Measurements from ENCODE around the gene NR5A1.

NR5A1 gene

DNA sequence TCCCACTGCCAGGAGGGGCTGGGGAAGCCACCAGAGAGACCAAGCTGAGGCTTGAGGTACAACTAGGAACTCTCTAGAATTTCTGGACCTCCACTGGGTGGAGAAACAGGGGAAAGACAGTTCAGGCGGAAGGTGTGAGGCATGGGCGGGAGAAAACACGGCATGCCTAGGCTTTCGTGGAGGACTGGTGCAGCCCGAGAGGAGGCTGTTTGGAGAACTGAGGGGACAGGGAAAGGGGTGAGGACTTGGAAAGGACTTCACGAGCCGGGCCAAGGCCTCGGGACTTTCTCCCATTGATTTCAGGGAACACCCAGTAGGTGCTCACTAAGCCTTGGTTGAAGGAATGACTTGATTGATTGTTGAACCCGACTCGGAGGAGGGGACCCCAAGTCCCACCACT is 66.4 kb downstream of the NR5A1 start:
- no peak overlapping the region for H2AFZ ChIP-seq (ENCODE audit: low read depth, low read length)
- H2BK5ac ChIP-seq (ENCODE audit: low read depth, low read length, poor library complexity, severe bottlenecking): no peak overlapping the region
- no peaks in the 10 kb centered on the region for H3K4me1 ChIP-seq (ENCODE audit: control insufficient read depth, insufficient read depth, low read depth, low read length)
- H3K4me2 ChIP-seq (ENCODE audit: low read length, poor library complexity, severe bottlenecking): no peak overlapping the region
- peaks cover 8 to 23% of the 10 kb centered on the region in 2 experiments for H3K27me3 ChIP-seq (ENCODE audit: control insufficient read depth in 1 of 2, insufficient read depth in 1 of 2, low read length in 2 of 2)
- H3K18ac ChIP-seq (ENCODE audit: low read depth in 1 of 2, low read length in 2 of 2): no peak overlapping the region
- H3K9me3 ChIP-seq (ENCODE audit: control insufficient read depth, low read length): peaks cover 18% of the 10 kb centered on the region
- no peak overlapping the region for H3K27ac ChIP-seq (ENCODE audit: low read length, poor library complexity, severe bottlenecking)
- peak overlapping the region in 1 of 2 experiments; percentile 59 for H3K23ac ChIP-seq (ENCODE audit: low read length in 2 of 2)
- H3K14ac ChIP-seq (ENCODE audit: low read length in 2 of 2): no peak overlapping the region
- H3K36me3 ChIP-seq (ENCODE audit: control insufficient read depth in 1 of 2, insufficient read depth in 2 of 2, low read depth in 1 of 2, low read length in 2 of 2): no peaks in the 10 kb centered on the region
- H3K4ac ChIP-seq (ENCODE audit: low read depth in 1 of 2, low read length in 2 of 2): no peak overlapping the region
- H4K8ac ChIP-seq (ENCODE audit: low read length): no peak overlapping the region
- no peak overlapping the region for H2AK5ac ChIP-seq (ENCODE audit: low read length, severe bottlenecking)
- no peak overlapping the region for H2BK12ac ChIP-seq (ENCODE audit: low read length in 2 of 2)
- H4K91ac ChIP-seq (ENCODE audit: low read length): no peak overlapping the region
- no peak overlapping the region for H3K4me3 ChIP-seq (ENCODE audit: insufficient read depth in 1 of 2, low read depth in 1 of 2, low read length in 2 of 2)
- no peak overlapping the region for H3K9ac ChIP-seq (ENCODE audit: low read length)
- H2BK120ac ChIP-seq (ENCODE audit: low read depth, low read length): no peak overlapping the region
- no peaks in the 10 kb centered on the region for H3K79me1 ChIP-seq (replicated peaks; ENCODE audit: low read length, poor library complexity, severe bottlenecking)
- no peak overlapping the region for H2BK15ac ChIP-seq (ENCODE audit: low read depth, poor library complexity, severe bottlenecking)
- DNase-seq: no peak
- WGBS: 72% methylated on average over 9 of the region's 10 CpGs

DNA sequence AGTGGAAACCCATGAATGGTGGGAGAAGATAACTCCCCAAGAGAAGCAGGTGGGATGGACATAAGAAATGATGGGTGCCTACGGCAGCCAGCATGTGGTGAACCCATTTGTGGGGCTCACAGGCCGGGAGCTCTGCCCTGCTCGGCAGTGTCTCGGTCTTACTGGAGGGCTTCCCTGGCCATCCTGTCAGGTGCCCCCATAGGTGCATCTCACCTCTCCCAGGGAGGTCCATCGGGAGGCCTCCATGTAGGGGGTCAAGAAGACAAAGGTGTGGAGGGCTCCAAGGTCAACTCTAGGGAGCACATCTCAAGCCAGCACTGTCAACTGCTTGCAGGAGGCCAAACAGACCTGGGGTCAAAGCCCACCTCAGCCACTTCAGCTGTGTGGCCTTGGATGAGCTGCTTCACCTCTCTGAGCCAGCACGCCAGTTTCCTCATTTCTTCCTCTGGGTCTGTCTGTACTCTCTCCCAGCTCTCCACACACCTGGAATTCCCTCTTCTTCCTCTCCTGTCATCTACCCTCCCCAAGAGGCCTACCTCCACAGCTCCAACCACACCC is 67.4 kb downstream of the NR5A1 start:
- Histone ChIP-seq H3K18ac (ENCODE audit: low read depth in 1 of 2, low read length in 2 of 2) (no peak overlapping the region), H3K4ac (ENCODE audit: low read depth in 1 of 2, low read length in 2 of 2) (no peak overlapping the region), H3K27ac (ENCODE audit: low read length, poor library complexity, severe bottlenecking) (no peak overlapping the region), H3K4me2 (ENCODE audit: low read length, poor library complexity, severe bottlenecking) (no peak overlapping the region), H3K36me3 (ENCODE audit: control insufficient read depth in 1 of 2, insufficient read depth in 2 of 2, low read depth in 1 of 2, low read length in 2 of 2) (no peaks in the 10 kb centered on the region), H3K27me3 (ENCODE audit: control insufficient read depth in 1 of 2, insufficient read depth in 1 of 2, low read length in 2 of 2) (peaks cover 8 to 21% of the 10 kb centered on the region in 2 experiments), H3K23ac (ENCODE audit: low read length in 2 of 2) (no peak overlapping the region), H2AFZ (ENCODE audit: low read depth, low read length) (no peak overlapping the region), H2BK5ac (ENCODE audit: low read depth, low read length, poor library complexity, severe bottlenecking) (no peak overlapping the region), H2BK120ac (ENCODE audit: low read depth, low read length) (no peak overlapping the region), H2BK15ac (ENCODE audit: low read depth, poor library complexity, severe bottlenecking) (no peak overlapping the region), H2AK5ac (ENCODE audit: low read length, severe bottlenecking) (no peak overlapping the region), H3K9ac (ENCODE audit: low read length) (no peak overlapping the region), H4K91ac (ENCODE audit: low read length) (no peak overlapping the region), H4K8ac (ENCODE audit: low read length) (no peak overlapping the region), H3K14ac (ENCODE audit: low read length in 2 of 2) (no peak overlapping the region), H3K9me3 (ENCODE audit: control insufficient read depth, low read length) (peaks cover 18% of the 10 kb centered on the region), H3K4me1 (ENCODE audit: control insufficient read depth, insufficient read depth, low read depth, low read length) (no peaks in the 10 kb centered on the region), H3K79me1 (replicated peaks; ENCODE audit: low read length, poor library complexity, severe bottlenecking) (no peaks in the 10 kb centered on the region), H2BK12ac (ENCODE audit: low read length in 2 of 2) (no peak overlapping the region), H3K4me3 (ENCODE audit: insufficient read depth in 1 of 2, low read depth in 1 of 2, low read length in 2 of 2) (no peak overlapping the region)
- DNase-seq: no peak
- 93% methylated on average over 6 of the region's 6 CpGs for WGBS

DNA sequence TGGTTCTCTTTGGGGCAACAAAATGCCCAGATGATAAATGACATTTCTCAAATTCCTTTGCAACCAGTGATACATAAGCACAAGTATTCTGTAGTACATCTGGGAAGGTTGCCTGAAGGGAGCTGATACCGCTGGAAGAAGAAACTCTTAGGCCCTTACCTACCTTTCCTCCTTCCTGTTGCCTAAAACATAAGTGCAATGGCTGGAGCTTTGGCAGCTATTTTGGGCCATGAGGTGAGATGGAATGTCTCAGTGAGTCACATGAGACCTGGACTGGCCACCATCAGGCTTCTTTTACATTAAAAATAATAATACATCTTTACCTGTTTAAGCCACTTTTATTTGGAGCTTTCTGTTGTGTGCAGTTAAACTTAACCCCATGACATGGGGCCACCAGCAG is 68.1 kb downstream of the NR5A1 start:
- Histone ChIP-seq H2BK5ac (ENCODE audit: low read depth, low read length, poor library complexity, severe bottlenecking) (no peak overlapping the region), H4K91ac (ENCODE audit: low read length) (no peak overlapping the region), H2AK5ac (ENCODE audit: low read length, severe bottlenecking) (no peak overlapping the region), H2BK15ac (ENCODE audit: low read depth, poor library complexity, severe bottlenecking) (no peak overlapping the region), H3K4ac (ENCODE audit: low read depth in 1 of 2, low read length in 2 of 2) (no peak overlapping the region), H4K8ac (ENCODE audit: low read length) (no peak overlapping the region), H3K36me3 (ENCODE audit: control insufficient read depth in 1 of 2, insufficient read depth in 2 of 2, low read depth in 1 of 2, low read length in 2 of 2) (no peaks in the 10 kb centered on the region), H3K23ac (ENCODE audit: low read length in 2 of 2) (no peak overlapping the region), H2AFZ (ENCODE audit: low read depth, low read length) (no peak overlapping the region), H3K14ac (ENCODE audit: low read length in 2 of 2) (no peak overlapping the region), H3K9me3 (ENCODE audit: control insufficient read depth, low read length) (peaks cover 18% of the 10 kb centered on the region), H3K9ac (ENCODE audit: low read length) (no peak overlapping the region), H3K18ac (ENCODE audit: low read depth in 1 of 2, low read length in 2 of 2) (no peak overlapping the region), H3K79me1 (replicated peaks; ENCODE audit: low read length, poor library complexity, severe bottlenecking) (no peaks in the 10 kb centered on the region), H3K27ac (ENCODE audit: low read length, poor library complexity, severe bottlenecking) (no peak overlapping the region), H2BK120ac (ENCODE audit: low read depth, low read length) (no peak overlapping the region), H3K4me3 (ENCODE audit: insufficient read depth in 1 of 2, low read depth in 1 of 2, low read length in 2 of 2) (no peak overlapping the region), H3K4me1 (ENCODE audit: control insufficient read depth, insufficient read depth, low read depth, low read length) (no peaks in the 10 kb centered on the region), H2BK12ac (ENCODE audit: low read length in 2 of 2) (no peak overlapping the region), H3K4me2 (ENCODE audit: low read length, poor library complexity, severe bottlenecking) (no peak overlapping the region), H3K27me3 (ENCODE audit: control insufficient read depth in 1 of 2, insufficient read depth in 1 of 2, low read length in 2 of 2) (peaks cover 11 to 24% of the 10 kb centered on the region in 2 experiments)
- WGBS: no CpG with 5 or more reads among the region's 1 CpG
- no peak for DNase-seq

DNA sequence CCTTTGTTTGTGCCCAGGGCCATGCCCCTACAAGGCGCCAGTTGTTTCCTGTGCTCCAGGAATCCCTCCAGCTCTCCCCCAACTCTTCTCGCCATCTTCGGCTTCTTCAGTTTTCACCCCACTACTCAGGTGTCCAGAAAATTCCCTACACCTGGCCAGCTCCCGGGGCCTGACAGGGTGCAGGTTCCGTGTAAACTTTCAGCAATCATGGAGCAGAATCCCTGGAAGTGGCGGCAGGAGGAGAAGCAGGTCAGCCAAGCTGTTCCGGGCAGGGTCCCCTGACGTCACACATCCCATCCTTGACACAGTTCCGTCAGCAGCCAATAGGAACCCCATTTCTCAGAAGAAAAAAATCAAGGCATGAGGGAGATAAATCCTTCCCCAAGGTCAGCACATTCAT is 69.1 kb downstream of the NR5A1 start:
- no peak overlapping the region for H3K23ac ChIP-seq (ENCODE audit: low read length in 2 of 2)
- no peaks in the 10 kb centered on the region for H3K79me1 ChIP-seq (replicated peaks; ENCODE audit: low read length, poor library complexity, severe bottlenecking)
- no peak overlapping the region for H3K27ac ChIP-seq (ENCODE audit: low read length, poor library complexity, severe bottlenecking)
- H3K4ac ChIP-seq (ENCODE audit: low read depth in 1 of 2, low read length in 2 of 2): no peak overlapping the region
- H3K18ac ChIP-seq (ENCODE audit: low read depth in 1 of 2, low read length in 2 of 2): no peak overlapping the region
- H3K9ac ChIP-seq (ENCODE audit: low read length): no peak overlapping the region
- H4K8ac ChIP-seq (ENCODE audit: low read length): no peak overlapping the region
- H3K4me2 ChIP-seq (ENCODE audit: low read length, poor library complexity, severe bottlenecking): no peak overlapping the region
- no peak overlapping the region for H2BK120ac ChIP-seq (ENCODE audit: low read depth, low read length)
- no peak overlapping the region for H3K14ac ChIP-seq (ENCODE audit: low read length in 2 of 2)
- no peak for DNase-seq
- no peak overlapping the region for H2AFZ ChIP-seq (ENCODE audit: low read depth, low read length)
- WGBS: 85% methylated on average over 9 of the region's 9 CpGs
- peaks cover 18% of the 10 kb centered on the region for H3K9me3 ChIP-seq (ENCODE audit: control insufficient read depth, low read length)
- H2BK5ac ChIP-seq (ENCODE audit: low read depth, low read length, poor library complexity, severe bottlenecking): no peak overlapping the region
- H4K91ac ChIP-seq (ENCODE audit: low read length): no peak overlapping the region
- H2BK15ac ChIP-seq (ENCODE audit: low read depth, poor library complexity, severe bottlenecking): no peak overlapping the region
- H2BK12ac ChIP-seq (ENCODE audit: low read length in 2 of 2): no peak overlapping the region
- no peak overlapping the region for H3K4me3 ChIP-seq (ENCODE audit: insufficient read depth in 1 of 2, low read depth in 1 of 2, low read length in 2 of 2)
- peaks cover 17 to 31% of the 10 kb centered on the region in 2 experiments for H3K27me3 ChIP-seq (ENCODE audit: control insufficient read depth in 1 of 2, insufficient read depth in 1 of 2, low read length in 2 of 2)
- no peaks in the 10 kb centered on the region for H3K36me3 ChIP-seq (ENCODE audit: control insufficient read depth in 1 of 2, insufficient read depth in 2 of 2, low read depth in 1 of 2, low read length in 2 of 2)
- no peaks in the 10 kb centered on the region for H3K4me1 ChIP-seq (ENCODE audit: control insufficient read depth, insufficient read depth, low read depth, low read length)
- H2AK5ac ChIP-seq (ENCODE audit: low read length, severe bottlenecking): no peak overlapping the region

All from mesenchymal stem cell (in vitro differentiated cells and primary cell).